GM12891 (cell line): ENCODE results near the gene PAQR5.
"Not testable (repeated sequence)": the region's sequence is repeated elsewhere in the genome, so short reads cannot be mapped to it uniquely, and the experiment has no call there.

Source experiments
- DNase-seq: peaks from one replicate; pipeline ENCODE4 v3.0.0; 2011; ENCODE audit warnings: low spot score; ENCODE audit not compliant: insufficient read length
- FAIRE-seq: peaks from 2 replicates; lab custom pipeline; 2011; peaks lifted over from hg19 to GRCh38; lab: Jason Lieb, UNC
- PAX5 ChIP-seq: IDR thresholded peaks from 2 replicates; pipeline ENCODE4 v1.6.1; 2011; ENCODE audit warnings: low read length, moderate library complexity, mild to moderate bottlenecking; ENCODE audit not compliant: insufficient read depth, severe bottlenecking
- POLR2A ChIP-seq: IDR thresholded peaks from 2 replicates; pipeline ENCODE4 v1.6.1; 2011; ENCODE audit warnings: low read depth, low read length, control low read depth
- POLR2AphosphoS5 ChIP-seq: IDR thresholded peaks from 2 replicates; pipeline ENCODE4 v1.6.1; 2011; ENCODE audit warnings: low read depth, low read length, control low read depth
- POU2F2 ChIP-seq: IDR thresholded peaks from 2 replicates; pipeline ENCODE4 v1.6.1; 2011; ENCODE audit warnings: low read depth, mild to moderate bottlenecking, control low read depth, low read length, moderate library complexity
- SPI1 ChIP-seq: IDR thresholded peaks from 2 replicates; pipeline ENCODE4 v1.6.1; 2011; ENCODE audit warnings: low read depth, low read length, control low read depth
- TAF1 ChIP-seq: IDR thresholded peaks from 2 replicates; pipeline ENCODE4 v1.6.1; 2011; ENCODE audit warnings: low read depth, low read length, control low read depth

Gene PAQR5

GRCh38 chr15:69435985-69436384, 137.3 kb downstream of the PAQR5 start:
- TF ChIP-seq SPI1 (peak; percentile 63), POU2F2 (no peak)
- DNase-seq (no peak), FAIRE-seq (no peak)

- TF ChIP-seq POU2F2: no peak
- no peak for TF ChIP-seq POLR2A
- TF ChIP-seq POLR2AphosphoS5: no peak
- TF ChIP-seq PAX5: no peak
- no peak for TF ChIP-seq TAF1
- no peak for TF ChIP-seq SPI1
- DNase-seq (no peak), FAIRE-seq (no peak)
These were observed 138.2 kb downstream of the PAQR5 start for GRCh38 chr15:69436951-69437350.

GRCh38 chr15:69439623-69440022, 140.9 kb downstream of the PAQR5 start:
- FAIRE-seq: no peak
- no peak for DNase-seq
- TF ChIP-seq POLR2AphosphoS5: no peak
- TF ChIP-seq SPI1: no peak
- no peak for TF ChIP-seq TAF1
- TF ChIP-seq PAX5: no peak
- no peak for TF ChIP-seq POU2F2
- TF ChIP-seq POLR2A: no peak

GRCh38 chr15:69443032-69443611, 144.4 kb downstream of the PAQR5 start:
- TF ChIP-seq POLR2AphosphoS5: no peak
- peak; percentile 57 for TF ChIP-seq SPI1
- FAIRE-seq: peak; percentile 45

GRCh38 chr15:69444686-69445085, 146.0 kb downstream of the PAQR5 start:
- TF ChIP-seq TAF1 (no peak), POLR2A (no peak), SPI1 (no peak), PAX5 (no peak), POLR2AphosphoS5 (no peak), POU2F2 (no peak)
- DNase-seq (no peak), FAIRE-seq (peak; percentile 13)

More at GRCh38 chr15:69443032-69443611, 144.4 kb downstream of the PAQR5 start:
- DNase-seq: no peak

- FAIRE-seq (no peak), DNase-seq (no peak)
- TF ChIP-seq TAF1: no peak
- no peak for TF ChIP-seq POU2F2
These were observed 148.2 kb downstream of the PAQR5 start for GRCh38 chr15:69446953-69447352.

- FAIRE-seq, DNase-seq: not testable (repeated sequence)
These were observed 151.5 kb downstream of the PAQR5 start for GRCh38 chr15:69450221-69450620.

- DNase-seq: no peak
- no peak for FAIRE-seq
- TF ChIP-seq POLR2AphosphoS5 (no peak), PAX5 (no peak), TAF1 (no peak), POLR2A (no peak), SPI1 (no peak), POU2F2 (no peak)
These were observed 152.4 kb downstream of the PAQR5 start for GRCh38 chr15:69450968-69451695.

GRCh38 chr15:69451951-69452691, 153.4 kb downstream of the PAQR5 start:
- no peak for TF ChIP-seq TAF1
- TF ChIP-seq POLR2A: no peak
- TF ChIP-seq POLR2AphosphoS5: no peak
- no peak for TF ChIP-seq PAX5
- TF ChIP-seq POU2F2: no peak
- no peak for TF ChIP-seq SPI1
- no peak for DNase-seq
- FAIRE-seq: no peak

GRCh38 chr15:69452692-69453521, 154.2 kb downstream of the PAQR5 start, which contains the start of gene RPLP1:
Gene RPLP1 (plus strand): TSS chr15:69452818. CDS start chr15:69452949, 131 bp downstream.
- FAIRE-seq (peak; percentile 83), DNase-seq (peak; percentile 75)
- peak; percentile 100 for TF ChIP-seq TAF1
- TF ChIP-seq POLR2AphosphoS5: peak; percentile 99
- peak; percentile 99 for TF ChIP-seq POLR2A
- TF ChIP-seq POU2F2: peak; percentile 92
- 0 out of 2 replicates have a peak, but pooled peaks have one; percentile 1 for TF ChIP-seq SPI1
- peak; percentile 12 for TF ChIP-seq PAX5
